T-cell (primary cell): ENCODE results near the gene GHRHR. TPM values are rescaled to one million over a fixed set of nuclear protein-coding genes. Genes with fewer than 3 reads are reported as not detected.

Source experiments
- ATAC-seq, 4 experiments: fragments of 200-7000 bp in 3 of 4; fragments of 150-1000 bp in 1 of 4; cut with Tn5 transposase; replicated peaks in 1 of 4; 1 replicate in 3 of 4; 2 replicates in 1 of 4; pipeline ENCODE4 v1.10.0; 2021; ENCODE audit warnings: moderate library complexity in 3 of 4, mild to moderate bottlenecking in 2 of 4, moderate number of reproducible peaks in 1 of 4
- CTCF ChIA-PET, 2 donors: fragments of 300-600 bp; sonication (Branson Sonifier 250); formaldehyde crosslinking; loops; one replicate each; lab custom pipeline; 2022; ENCODE audit warnings: antibody characterized with exemption in 2 of 2; lab: Charles Lee
- POLR2A ChIA-PET, 2 donors: fragments of 300-600 bp; sonication (Branson Sonifier 250); formaldehyde crosslinking; loops; one replicate each; lab custom pipeline; 2022; ENCODE audit warnings: antibody characterized with exemption in 2 of 2; lab: Charles Lee
- DNase-seq, 35 experiments: peaks; one replicate each; pipeline versions ENCODE4 v3.0.0 to v3.0.0-alpha.2; 2013 to 2023
- H3K27ac ChIP-seq: one replicate; pipeline ENCODE4 v1.5.1; 2013; ENCODE audit warnings: low read length
- H3K27me3 ChIP-seq, 2 experiments: replicated peaks in 1 of 2; 1 replicate in 1 of 2; 2 replicates in 1 of 2; pipeline versions ENCODE4 v1.6.1 to v1.7.0; 2013; ENCODE audit warnings: low read length in 1 of 2, mixed read lengths in 1 of 2; ENCODE audit not compliant: control insufficient read depth in 2 of 2, insufficient read depth in 2 of 2; ENCODE audit errors: extremely low read depth in 1 of 2
- H3K36me3 ChIP-seq, 2 donors: 1 replicate in 1 of 2; 2 replicates in 1 of 2; pipeline versions ENCODE4 v1.6.1 to v1.7.0; 2013; ENCODE audit warnings: low read length in 1 of 2; ENCODE audit not compliant: control insufficient read depth in 2 of 2, insufficient read depth in 1 of 2; ENCODE audit errors: extremely low read depth in 1 of 2
- H3K4me1 ChIP-seq, 2 experiments: 1 replicate in 1 of 2; 2 replicates in 1 of 2; pipeline versions ENCODE4 v1.6.1 to v1.7.0; 2013; ENCODE audit warnings: low read length in 2 of 2, mixed read lengths in 1 of 2; ENCODE audit not compliant: insufficient read depth in 2 of 2, control insufficient read depth in 1 of 2; ENCODE audit errors: extremely low read depth in 1 of 2
- H3K4me3 ChIP-seq, 2 donors: 1 replicate in 1 of 2; 2 replicates in 1 of 2; pipeline versions ENCODE4 v1.5.1 to v1.7.0; 2013; ENCODE audit warnings: mild to moderate bottlenecking in 2 of 2, low read length in 1 of 2, moderate library complexity in 1 of 2; ENCODE audit not compliant: control insufficient read depth in 1 of 2; ENCODE audit errors: extremely low read depth in 1 of 2
- H3K9me3 ChIP-seq: 2 replicates; pipeline ENCODE4 v1.7.0; 2013
- H3K27ac Mint-ChIP-seq, 2 donors: one replicate each; pipeline ENCODE4 v1.8.0; 2020 to 2021; ENCODE audit warnings: mild to moderate bottlenecking in 2 of 2, mixed read lengths in 2 of 2
- H3K27me3 Mint-ChIP-seq, 2 donors: one replicate each; pipeline ENCODE4 v1.8.0; 2021 to 2022; ENCODE audit warnings: mixed read lengths in 2 of 2
- H3K36me3 Mint-ChIP-seq: one replicate; pipeline ENCODE4 v1.8.0; 2021; ENCODE audit warnings: mixed read lengths
- H3K4me1 Mint-ChIP-seq, 3 donors: one replicate each; pipeline ENCODE4 v1.8.0; 2020 to 2022; ENCODE audit warnings: mixed read lengths in 3 of 3, mild to moderate bottlenecking in 1 of 3
- H3K4me3 Mint-ChIP-seq, 3 donors: one replicate each; pipeline ENCODE4 v1.8.0; 2020 to 2022; ENCODE audit warnings: mild to moderate bottlenecking in 3 of 3, mixed read lengths in 3 of 3, moderate library complexity in 3 of 3
- H3K9me3 Mint-ChIP-seq, 3 donors: one replicate each; pipeline ENCODE4 v1.8.0; 2020 to 2022; ENCODE audit warnings: mixed read lengths in 3 of 3
- WGBS: methylation state at CpG from one replicate; pipeline ENCODE4 v1.1.5; 2013; ENCODE audit warnings: missing lambda C conversion rate; ENCODE audit not compliant: insufficient coverage; 5-methylcytosine and 5-hydroxymethylcytosine counted together
- total RNA-seq, 35 experiments: library from RNA in 6 of 35; stranded (reverse) in 6 of 35; fragments of 120-200 nt in 1 of 35; gene quantifications; one replicate each; pipeline versions ENCODE4 v1.2.1 to v1.2.4 and lab custom pipeline; 2013 to 2026

GHRHR gene
- total RNA-seq, 5 donors from 2014 or later (not counting 1 experiment from before 2014, with no cell fraction given) = not detected

DNA sequence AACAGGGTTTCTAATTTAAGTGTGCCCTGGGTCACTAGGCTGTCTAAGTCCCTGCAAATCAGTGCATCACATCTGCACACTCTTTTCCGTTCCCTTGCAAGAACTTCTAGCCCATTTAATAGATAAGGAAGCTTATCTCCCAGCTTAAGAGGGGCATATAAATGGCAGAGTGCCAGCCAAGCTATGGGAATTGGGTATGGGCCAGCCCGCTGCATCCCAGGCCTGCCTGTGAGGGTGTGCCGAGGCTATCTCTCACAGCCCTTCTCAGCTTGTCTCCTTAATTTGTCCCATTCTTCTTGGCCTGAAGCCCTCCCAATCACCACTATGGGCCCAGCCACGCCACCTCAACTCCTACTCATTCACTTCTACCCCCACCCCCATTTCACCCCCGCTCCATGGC, 37.4 kb upstream of the GHRHR start:
- H3K4me3 ChIP-seq = no peak overlapping the region
- Mint-ChIP-seq H3K27ac (no peak overlapping the region), H3K9me3 (peaks cover 0 to 4% (median 0%) of the 10 kb centered on the region in 3 donors), H3K4me1 (no peaks in the 10 kb centered on the region), H3K36me3 (no peaks in the 10 kb centered on the region), H3K4me3 (no peak overlapping the region), H3K27me3 (no peaks in the 10 kb centered on the region)
- H3K4me1 ChIP-seq = no peaks in the 10 kb centered on the region
- CTCF ChIA-PET = interaction anchor here in 1 of 2 donors (0.7 kb wide), 1 partner anchor 1038 kb away, joined by 3 read pairs; no protein-coding TSS in a partner anchor
- H3K27me3 ChIP-seq = no peaks in the 10 kb centered on the region
- DNase-seq (no peak), ATAC-seq (no peak)
- no peaks in the 10 kb centered on the region for H3K36me3 ChIP-seq
- POLR2A ChIA-PET = no interaction called here
- WGBS = 67% methylated on average over 1 of the region's 5 CpGs
- H3K9me3 ChIP-seq = no peaks in the 10 kb centered on the region
- H3K27ac ChIP-seq = no peak overlapping the region

DNA sequence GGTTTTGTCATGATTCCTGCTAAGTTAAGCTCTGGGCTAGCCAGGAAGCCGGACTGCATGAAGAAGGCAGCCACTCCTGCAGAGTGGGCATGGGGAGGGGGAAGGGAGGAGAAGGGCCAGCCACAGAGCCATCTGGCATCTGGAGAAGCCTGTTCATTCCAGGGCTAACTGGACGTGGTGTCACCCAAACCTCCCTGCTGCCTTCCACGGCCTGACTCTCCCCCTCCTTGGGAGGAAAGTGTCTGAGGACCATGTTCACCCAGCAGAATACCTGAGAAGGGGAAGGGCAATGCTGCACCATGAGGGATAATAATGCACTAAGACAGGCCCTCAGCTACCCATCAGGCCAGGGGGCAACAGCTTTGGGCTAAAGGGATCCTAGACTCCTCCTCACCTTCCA, 36.7 kb upstream of the GHRHR start:
- 78% methylated on average over 1 of the region's 3 CpGs for WGBS
- Mint-ChIP-seq H3K4me3 (no peak overlapping the region), H3K27me3 (no peaks in the 10 kb centered on the region), H3K36me3 (no peaks in the 10 kb centered on the region), H3K4me1 (no peaks in the 10 kb centered on the region), H3K27ac (no peak overlapping the region), H3K9me3 (peaks cover 0 to 4% (median 0%) of the 10 kb centered on the region in 3 donors)
- Histone ChIP-seq H3K4me1 (no peaks in the 10 kb centered on the region), H3K27ac (no peak overlapping the region), H3K27me3 (no peaks in the 10 kb centered on the region), H3K9me3 (no peaks in the 10 kb centered on the region), H3K36me3 (no peaks in the 10 kb centered on the region), H3K4me3 (no peak overlapping the region)
- peak in 2 of 35 experiments; percentile 3 to 19 for DNase-seq
- ChIA-PET POLR2A (no interaction called here), CTCF (interaction anchor here in 1 of 2 donors (0.7 kb wide), 1 partner anchor 1039 kb away, joined by 3 read pairs; no protein-coding TSS in a partner anchor)
- no peak for ATAC-seq

GRCh38 chr7:30927559-30927958, 36.2 kb upstream of the GHRHR start:
- Histone ChIP-seq H3K4me1 (no peaks in the 10 kb centered on the region), H3K36me3 (no peaks in the 10 kb centered on the region), H3K27ac (no peak overlapping the region), H3K27me3 (peaks cover 0 to under 1% of the 10 kb centered on the region in 2 experiments), H3K4me3 (no peak overlapping the region), H3K9me3 (no peaks in the 10 kb centered on the region)
- Mint-ChIP-seq H3K9me3 (peaks cover 0 to 4% (median 0%) of the 10 kb centered on the region in 3 donors), H3K4me1 (no peaks in the 10 kb centered on the region), H3K27ac (no peak overlapping the region), H3K4me3 (no peak overlapping the region), H3K27me3 (no peaks in the 10 kb centered on the region), H3K36me3 (no peaks in the 10 kb centered on the region)
- POLR2A ChIA-PET = no interaction called here
- no peak for DNase-seq
- WGBS = 100% methylated on average over 1 of the region's 3 CpGs
- CTCF ChIA-PET = no interaction called here
- no peak for ATAC-seq

GRCh38 chr7:30928254-30928872, 35.4 kb upstream of the GHRHR start:
- Histone ChIP-seq H3K27ac (no peak overlapping the region), H3K27me3 (peaks cover 0 to 6% of the 10 kb centered on the region in 2 experiments), H3K4me1 (no peaks in the 10 kb centered on the region), H3K9me3 (no peaks in the 10 kb centered on the region), H3K36me3 (no peaks in the 10 kb centered on the region), H3K4me3 (no peak overlapping the region)
- Mint-ChIP-seq H3K27me3 (no peaks in the 10 kb centered on the region), H3K9me3 (peaks cover 0 to 4% (median 0%) of the 10 kb centered on the region in 3 donors), H3K4me3 (no peak overlapping the region), H3K4me1 (no peaks in the 10 kb centered on the region), H3K36me3 (no peaks in the 10 kb centered on the region), H3K27ac (no peak overlapping the region)
- CTCF ChIA-PET = interaction anchor here (0.7 to 1.0 kb wide), 2 partner anchors 10 to 127 kb away, joined by 5 to 6 read pairs; no protein-coding TSS in a partner anchor
- DNase-seq = peak in 2 of 35 experiments; percentile 3 to 19
- 87% methylated on average over 8 of the region's 13 CpGs for WGBS
- POLR2A ChIA-PET = no interaction called here
- no peak for ATAC-seq

DNA sequence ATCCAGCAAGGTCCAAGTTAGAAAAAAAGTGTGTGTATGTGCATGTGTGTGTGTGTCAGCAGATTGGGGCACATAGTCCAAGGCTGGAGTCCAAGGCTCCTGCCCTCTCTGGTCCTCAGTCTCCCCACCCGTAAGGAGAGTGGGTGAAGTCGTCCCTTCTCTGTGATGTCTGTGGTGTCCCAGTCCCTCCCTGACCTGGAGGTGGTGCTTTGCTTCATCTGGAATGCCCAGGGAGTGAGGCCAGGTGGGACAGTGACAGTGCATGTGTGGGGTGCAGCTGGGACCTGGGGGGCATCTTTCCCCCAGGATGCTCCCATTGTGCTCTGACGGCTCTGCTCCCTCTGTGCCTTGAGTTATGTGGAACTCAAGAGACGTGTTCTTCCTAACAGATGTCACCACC, 34.1 kb upstream of the GHRHR start:
- no peaks in the 10 kb centered on the region for H3K36me3 Mint-ChIP-seq
- ChIA-PET CTCF (interaction anchor here in 1 of 2 donors (0.8 kb wide), 1 partner anchor 9 kb away, joined by 5 read pairs; no protein-coding TSS in a partner anchor), POLR2A (no interaction called here)
- no peaks in the 10 kb centered on the region for H3K4me1 ChIP-seq
- no peak overlapping the region for H3K27ac ChIP-seq
- no peaks in the 10 kb centered on the region for H3K4me1 Mint-ChIP-seq
- no peaks in the 10 kb centered on the region for H3K36me3 ChIP-seq
- no peak for DNase-seq
- no peak overlapping the region for H3K27ac Mint-ChIP-seq
- ATAC-seq = no peak
- no peak overlapping the region for H3K4me3 Mint-ChIP-seq
- no peak overlapping the region for H3K4me3 ChIP-seq
- no CpG with 5 or more reads among the region's 4 CpGs for WGBS
- peaks cover 0 to 4% (median 0%) of the 10 kb centered on the region in 3 donors for H3K9me3 Mint-ChIP-seq
- no peaks in the 10 kb centered on the region for H3K9me3 ChIP-seq
- peaks cover 0 to 2% of the 10 kb centered on the region in 2 donors for H3K27me3 Mint-ChIP-seq
- peaks cover 0 to 10% of the 10 kb centered on the region in 2 experiments for H3K27me3 ChIP-seq

DNA sequence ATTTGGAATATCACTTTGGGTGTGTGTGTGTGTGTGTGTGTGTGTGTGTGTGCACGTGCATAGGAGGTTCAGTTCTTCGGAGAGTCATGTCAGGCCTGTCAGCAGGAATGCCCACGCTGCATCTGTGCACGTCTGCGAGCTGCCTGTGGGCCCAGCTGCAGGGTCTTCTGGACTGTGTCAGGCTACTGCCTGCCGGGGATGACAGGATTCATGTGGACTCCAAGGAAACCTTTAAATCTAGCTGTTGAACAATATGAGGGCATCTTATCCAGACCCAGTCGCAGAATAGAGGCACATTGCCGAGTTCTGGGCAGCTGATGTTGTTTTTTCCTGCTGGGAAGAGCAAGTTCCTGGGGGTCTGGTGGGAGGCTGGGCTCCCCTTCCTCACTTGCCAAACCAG, 33.1 kb upstream of the GHRHR start:
- Mint-ChIP-seq H3K27me3 (peaks cover 0 to 5% of the 10 kb centered on the region in 2 donors), H3K27ac (no peak overlapping the region), H3K4me3 (no peak overlapping the region), H3K36me3 (no peaks in the 10 kb centered on the region), H3K9me3 (peaks cover 0 to 4% (median 0%) of the 10 kb centered on the region in 3 donors), H3K4me1 (no peaks in the 10 kb centered on the region)
- Histone ChIP-seq H3K9me3 (no peaks in the 10 kb centered on the region), H3K27me3 (peaks cover 0 to 18% of the 10 kb centered on the region in 2 experiments), H3K4me3 (no peak overlapping the region), H3K36me3 (no peaks in the 10 kb centered on the region), H3K27ac (no peak overlapping the region), H3K4me1 (no peaks in the 10 kb centered on the region)
- ChIA-PET CTCF (interaction anchor here in 1 of 2 donors (0.8 kb wide), 1 partner anchor 33 kb away, joined by 4 read pairs; no protein-coding TSS in a partner anchor), POLR2A (no interaction called here)
- DNase-seq (no peak), ATAC-seq (no peak)
- 72% methylated on average over 6 of the region's 8 CpGs for WGBS
